HG02884 (cell line): ENCODE results near the gene KNDC1.

Source experiments
- ATAC-seq: cut with Tn5 transposase; IDR thresholded peaks from one replicate; pipeline ENCODE4 v1.9.1; 2021; ENCODE audit warnings: mild to moderate bottlenecking, moderate library complexity; ENCODE audit not compliant: unreplicated experiment

KNDC1 gene

GRCh38 chr10:133271521-133272300, 111.7 kb downstream of the KNDC1 start:
- ATAC-seq: no peak

- no peak for ATAC-seq
These were observed 112.4 kb downstream of the KNDC1 start for GRCh38 chr10:133272301-133272963.

- ATAC-seq: no peak
These were observed 113.0 kb downstream of the KNDC1 start for GRCh38 chr10:133272964-133273420.

GRCh38 chr10:133273534-133274143, 113.6 kb downstream of the KNDC1 start:
- no peak for ATAC-seq

GRCh38 chr10:133274751-133275683, 115.0 kb downstream of the KNDC1 start:
- peak; percentile 52 for ATAC-seq

- peak; percentile 32 for ATAC-seq
These were observed 115.7 kb downstream of the KNDC1 start for GRCh38 chr10:133275684-133276092.
